HepG2 (cell line): ENCODE results near the gene MARCHF2. TPM values are rescaled to one million over a fixed set of nuclear protein-coding genes. Genes with fewer than 3 reads are reported as not detected.

Experiments
- CREM ChIP-seq, 2 experiments: sonication (generic) in 1 of 2; formaldehyde crosslinking in 1 of 2; IDR thresholded peaks; 2 replicates each; pipeline versions ENCODE4 v1.4.0 to v1.6.1; 2016 to 2020; ENCODE audit warnings: antibody characterized with exemption in 1 of 2, mild to moderate bottlenecking in 1 of 2, missing genetic modification reagents in 1 of 2
- EP300 ChIP-seq, 3 experiments: sonication (generic) in 1 of 3; formaldehyde crosslinking in 1 of 3; IDR thresholded peaks; 2 replicates each; pipeline versions ENCODE4 v1.5.1 to v1.6.1; 2011 to 2020; ENCODE audit warnings: low read depth in 2 of 3, low read length in 2 of 3, borderline replicate concordance in 1 of 3, improper control_type of control experiment in 1 of 3, mild to moderate bottlenecking in 1 of 3, missing genetic modification reagents in 1 of 3, moderate library complexity in 1 of 3
- ETS1 ChIP-seq: sonication (generic); formaldehyde crosslinking; IDR thresholded peaks from 2 replicates; pipeline ENCODE4 v1.4.0; 2020; ENCODE audit warnings: missing genetic modification reagents
- FUBP1 ChIP-seq: sonication (generic); formaldehyde crosslinking; IDR thresholded peaks from 2 replicates; pipeline ENCODE4 v1.5.1; 2020; ENCODE audit warnings: missing genetic modification reagents, mild to moderate bottlenecking, borderline replicate concordance
- GABPA ChIP-seq, 2 experiments: IDR thresholded peaks; 2 replicates each; pipeline ENCODE4 v1.6.1; 2011 to 2016; ENCODE audit warnings: low read depth in 2 of 2, low read length in 1 of 2, missing biosample characterization in 1 of 2, missing genetic modification characterization in 1 of 2
- KMT2A ChIP-seq: sonication (generic); formaldehyde crosslinking; IDR thresholded peaks from 2 replicates; pipeline ENCODE4 v1.4.0; 2020; ENCODE audit warnings: missing genetic modification reagents
- MYC ChIP-seq: sonication (generic); formaldehyde crosslinking; IDR thresholded peaks from 2 replicates; pipeline ENCODE4 v1.9.0; 2021; ENCODE audit warnings: missing genetic modification reagents, borderline replicate concordance
- MYNN ChIP-seq: sonication (generic); formaldehyde crosslinking; IDR thresholded peaks from 2 replicates; pipeline ENCODE4 v1.4.0; 2020; ENCODE audit warnings: mild to moderate bottlenecking, low read depth, missing genetic modification reagents
- NCOR1 ChIP-seq: fragments of 200-600 bp; sonication (generic); IDR thresholded peaks from 2 replicates; pipeline ENCODE4 v1.7.0; 2017; ENCODE audit warnings: antibody characterized with exemption, low read length, borderline replicate concordance
- PCBP1 ChIP-seq: fragments of 200-400 bp; formaldehyde crosslinking; IDR thresholded peaks from 2 replicates; pipeline ENCODE4 v1.6.1; 2017; ENCODE audit warnings: mild to moderate bottlenecking, low read depth, low read length, borderline replicate concordance
- POLR2G ChIP-seq: fragments of 200-400 bp; formaldehyde crosslinking; IDR thresholded peaks from 2 replicates; pipeline ENCODE4 v1.6.1; 2018; ENCODE audit warnings: mild to moderate bottlenecking, low read depth, low read length, moderate library complexity
- RAD51 ChIP-seq: fragments of 450-650 bp; IDR thresholded peaks from 2 replicates; pipeline ENCODE4 v1.6.1; 2016; ENCODE audit warnings: borderline replicate concordance
- SALL1 ChIP-seq: sonication (generic); formaldehyde crosslinking; IDR thresholded peaks from 2 replicates; pipeline ENCODE4 v1.8.0; 2022; ENCODE audit warnings: mild to moderate bottlenecking, missing genetic modification reagents
- SOX5 ChIP-seq: IDR thresholded peaks from 2 replicates; pipeline ENCODE4 v1.6.1; 2016; ENCODE audit warnings: borderline replicate concordance
- TOE1 ChIP-seq: sonication (generic); formaldehyde crosslinking; IDR thresholded peaks from 2 replicates; pipeline ENCODE4 v1.4.0; 2020; ENCODE audit warnings: mild to moderate bottlenecking, missing genetic modification reagents
- YEATS4 ChIP-seq: sonication (generic); formaldehyde crosslinking; IDR thresholded peaks from 2 replicates; pipeline ENCODE4 v1.4.0; 2020; ENCODE audit warnings: missing genetic modification reagents, borderline replicate concordance
- ZFX ChIP-seq: sonication (generic); formaldehyde crosslinking; IDR thresholded peaks from 2 replicates; pipeline ENCODE4 v1.4.0; 2020; ENCODE audit warnings: mild to moderate bottlenecking, low read depth, missing genetic modification reagents, moderate library complexity
- ZMYM2 ChIP-seq: sonication (generic); formaldehyde crosslinking; IDR thresholded peaks from 2 replicates; pipeline ENCODE4 v1.8.0; 2022; ENCODE audit warnings: mild to moderate bottlenecking, missing genetic modification reagents
- ZNF124 ChIP-seq: sonication (generic); formaldehyde crosslinking; IDR thresholded peaks from 2 replicates; pipeline ENCODE4 v1.4.0; 2020; ENCODE audit warnings: missing genetic modification reagents
- ZNF431 ChIP-seq: sonication (generic); formaldehyde crosslinking; IDR thresholded peaks from 2 replicates; pipeline ENCODE4 v1.9.0; 2022; ENCODE audit warnings: missing genetic modification reagents, low read depth, mild to moderate bottlenecking, borderline replicate concordance
- ZNF839 ChIP-seq: sonication (generic); formaldehyde crosslinking; IDR thresholded peaks from 2 replicates; pipeline ENCODE4 v1.4.0; 2020; ENCODE audit warnings: missing genetic modification reagents, mild to moderate bottlenecking, borderline replicate concordance
- ZNF878 ChIP-seq: sonication (generic); formaldehyde crosslinking; IDR thresholded peaks from 2 replicates; pipeline ENCODE4 v1.8.1; 2023; ENCODE audit warnings: mild to moderate bottlenecking, missing genetic modification reagents, moderate library complexity
- polyA plus RNA-seq, 8 experiments: library from polyadenylated mRNA; depleted of rRNA in 3 of 8; stranded (reverse) in 7 of 8; unstranded in 1 of 8; fragments of >200 nt; fragmentation: Illumina TruSeq in 4 of 8; extraction: Trizol in 4 of 8; gene quantifications; 2 replicates each; pipeline versions ENCODE4 v1.2.1 to v1.2.3, GENCODE V29; 2011 to 2016; ENCODE audit warnings: low read depth in 4 of 8, missing spikeins in 1 of 8, mixed read lengths in 1 of 8; ENCODE audit not compliant: insufficient read depth in 1 of 8
- total RNA-seq, 5 experiments: library from RNA; depleted of rRNA; stranded (reverse); fragments of >200 nt; fragmentation: Illumina TruSeq; extraction: Trizol; gene quantifications; 2 replicates each; pipeline ENCODE4 v1.2.3, GENCODE V29; 2016; ENCODE audit warnings: low read depth in 1 of 5

MARCHF2 gene
- total and polyA plus RNA-seq, 2 of the 13 experiments (the other 11 are each of a cell fraction or from before 2014, with no cell fraction given): 12.7 to 13.0 TPM

GRCh38 chr19:8421484-8422461, 8.7 kb downstream of the MARCHF2 start (continued):
- TF ChIP-seq ZMYM2 (CRISPR knock-in tag) (peak; percentile 69; the same call in 1 of the 2 replicates), SALL1 (CRISPR knock-in tag) (peak; percentile 17; the same call in 1 of the 2 replicates), RAD51 (no peak), POLR2G (peak; percentile 53), ZNF124 (CRISPR knock-in tag) (no peak), YEATS4 (CRISPR knock-in tag) (peak; percentile 23; the same call in 1 of the 2 replicates), ZNF839 (CRISPR knock-in tag) (peak; percentile 66; the same call in 1 of the 2 replicates), TOE1 (CRISPR knock-in tag) (no peak), EP300 (IDR thresholded peaks at IDR 0.05; ENCODE audit: low read depth in 2 of 2, low read length in 2 of 2) (0 out of 4 replicates have a peak, but pooled peaks of 1 of the 2 experiments have one; percentile 14), EP300 (CRISPR knock-in tag; IDR thresholded peaks at IDR 0.05; ENCODE audit: borderline replicate concordance) (no peak), NCOR1 (peak; percentile 53; the same call in 1 of the 2 replicates), CREM (IDR thresholded peaks at IDR 0.05) (peak; percentile 41; the same call in 1 of the 2 replicates), CREM (CRISPR knock-in tag; IDR thresholded peaks at IDR 0.05) (no peak), MYNN (CRISPR knock-in tag) (peak; percentile 25; the same call in 1 of the 2 replicates), ZNF878 (CRISPR knock-in tag) (peak; percentile 50; the same call in 1 of the 2 replicates), FUBP1 (CRISPR knock-in tag) (no peak), ZNF431 (CRISPR knock-in tag) (peak; percentile 81; the same call in 1 of the 2 replicates), KMT2A (CRISPR knock-in tag) (no peak), GABPA (IDR thresholded peaks at IDR 0.05; ENCODE audit: low read depth, low read length) (no peak), GABPA (CRISPR knock-in tag; IDR thresholded peaks at IDR 0.05; ENCODE audit: low read depth) (no peak), SOX5 (CRISPR knock-in tag) (peak; percentile 41; the same call in 1 of the 2 replicates), MYC (CRISPR knock-in tag) (peak; percentile 37; the same call in 1 of the 2 replicates), PCBP1 (no peak), ETS1 (no peak), ZFX (CRISPR knock-in tag) (peak; percentile 84)
